Activated naive CD4-positive, alpha-beta T cell treated with anti-CD3 and anti-CD28 coated beads, Interleukin-2, amount 10 ng/mL, durations not matched to agents 7 days and 5 days (primary cell): ENCODE data around the gene IFI27L2.

ENCODE experiments used
- CTCF ChIA-PET: fragments of 350-600 bp; sonication (Branson Sonifier 250); formaldehyde crosslinking; loops from one replicate; lab custom pipeline; 2021; ENCODE audit warnings: antibody characterized with exemption; lab: Charles Lee
- DNase-seq: peaks from one replicate; pipeline ENCODE4 v3.0.0-alpha.2; 2020
- H3K27ac Mint-ChIP-seq: one replicate; pipeline ENCODE4 v1.8.0; 2021; ENCODE audit warnings: mild to moderate bottlenecking, moderate library complexity, mixed read lengths
- H3K27me3 Mint-ChIP-seq: one replicate; pipeline ENCODE4 v1.8.0; 2021; ENCODE audit warnings: mild to moderate bottlenecking, mixed read lengths
- H3K36me3 Mint-ChIP-seq: one replicate; pipeline ENCODE4 v1.8.0; 2021; ENCODE audit warnings: mixed read lengths
- H3K4me1 Mint-ChIP-seq: one replicate; pipeline ENCODE4 v1.8.0; 2021; ENCODE audit warnings: mixed read lengths
- H3K4me3 Mint-ChIP-seq: one replicate; pipeline ENCODE4 v1.8.0; 2021; ENCODE audit warnings: mild to moderate bottlenecking, moderate library complexity, mixed read lengths
- H3K9me3 Mint-ChIP-seq: one replicate; pipeline ENCODE4 v1.8.0; 2021; ENCODE audit warnings: mixed read lengths

Gene IFI27L2

GRCh38 chr14:94126419-94126677 is 3.1 kb downstream of the IFI27L2 start:
- H3K36me3 Mint-ChIP-seq = peaks cover 15% of the 10 kb centered on the region
- H3K4me1 Mint-ChIP-seq = peaks cover 24% of the 10 kb centered on the region
- CTCF ChIA-PET = no interaction called here
- peaks cover 10% of the 10 kb centered on the region for H3K27me3 Mint-ChIP-seq
- peaks cover 1% of the 10 kb centered on the region for H3K9me3 Mint-ChIP-seq
- H3K4me3 Mint-ChIP-seq = no peak overlapping the region
- no peak overlapping the region for H3K27ac Mint-ChIP-seq
- DNase-seq = no peak

GRCh38 chr14:94125659-94126418 is 3.6 kb downstream of the IFI27L2 start:
- Mint-ChIP-seq H3K27me3 (peaks cover 9% of the 10 kb centered on the region), H3K27ac (no peak overlapping the region), H3K4me1 (peaks cover 24% of the 10 kb centered on the region), H3K9me3 (peaks cover 3% of the 10 kb centered on the region), H3K36me3 (peaks cover 15% of the 10 kb centered on the region), H3K4me3 (no peak overlapping the region)
- CTCF ChIA-PET = interaction anchor here (1.2 kb wide), 1 partner anchor 97 kb away, joined by 3 read pairs; no protein-coding TSS in a partner anchor
- DNase-seq = no peak

DNA sequence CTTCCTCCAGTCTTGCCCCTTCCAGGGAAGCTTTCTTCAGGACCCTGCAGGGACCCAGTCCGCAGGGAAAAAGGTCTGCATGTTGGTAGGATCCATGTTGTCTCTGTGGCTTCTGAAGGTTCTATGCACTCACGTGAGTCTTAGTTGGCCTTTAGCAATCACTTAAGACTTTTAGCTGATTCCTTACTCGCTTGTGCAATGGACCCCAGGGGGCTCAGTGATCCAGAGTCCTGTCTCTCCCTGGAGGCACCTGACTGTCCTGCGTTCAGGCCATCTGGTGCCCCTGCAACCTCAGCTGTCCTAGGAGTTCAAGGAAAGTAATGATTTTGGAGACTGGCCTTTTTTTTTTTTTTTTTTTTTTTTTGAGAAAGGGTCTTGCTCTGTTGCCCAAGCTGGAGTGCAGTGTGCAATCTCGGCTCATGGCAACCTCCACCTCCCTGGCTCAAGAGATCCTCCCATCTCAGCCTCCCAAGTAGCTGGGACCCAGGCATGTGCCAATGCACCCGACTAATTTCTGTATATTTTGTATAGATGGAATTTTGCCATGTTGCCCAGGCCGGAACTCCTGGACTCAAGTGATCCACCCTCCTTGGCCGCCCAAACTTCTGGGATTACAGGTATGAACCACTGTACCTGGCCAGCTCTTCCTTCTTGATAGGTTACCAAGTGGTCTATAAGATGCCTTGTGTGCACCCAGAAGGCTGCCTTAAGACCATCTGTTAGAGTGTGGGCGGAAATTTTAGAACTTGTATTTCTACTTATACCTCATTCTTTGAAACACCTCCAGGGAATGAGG is 4.6 kb downstream of the IFI27L2 start:
- CTCF ChIA-PET = interaction anchor here (1.2 to 1.3 kb wide), 2 partner anchors 12 to 96 kb away, joined by 3 to 5 read pairs; no protein-coding TSS in a partner anchor
- Mint-ChIP-seq H3K4me1 (peaks cover 18% of the 10 kb centered on the region), H3K9me3 (peaks cover 6% of the 10 kb centered on the region), H3K27ac (no peak overlapping the region), H3K36me3 (peaks cover 15% of the 10 kb centered on the region), H3K27me3 (peaks cover 16% of the 10 kb centered on the region), H3K4me3 (no peak overlapping the region)
- no peak for DNase-seq

DNA sequence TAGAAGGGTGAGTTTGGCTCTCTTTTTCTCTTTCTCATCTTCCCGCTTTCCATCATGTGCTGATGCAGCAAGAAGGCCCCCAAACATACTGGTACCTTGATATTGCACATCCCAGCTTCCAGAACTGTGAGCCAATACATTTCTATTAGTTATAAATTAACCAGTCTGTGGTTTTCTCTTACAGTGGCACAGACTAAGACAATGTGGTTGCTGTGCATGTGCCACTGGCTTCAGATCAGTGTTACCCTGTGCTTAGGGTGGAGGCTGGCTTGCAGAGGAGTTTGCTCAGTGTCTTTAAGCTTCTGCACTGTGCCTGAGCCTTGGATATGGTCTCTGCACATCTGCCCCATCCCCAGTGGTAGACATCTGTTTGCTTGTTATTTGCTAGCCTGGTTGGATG is 5.5 kb downstream of the IFI27L2 start:
- no peak overlapping the region for H3K4me3 Mint-ChIP-seq
- no peak for DNase-seq
- CTCF ChIA-PET = interaction anchor here (1.3 kb wide), 1 partner anchor 13 kb away, joined by 5 read pairs; no protein-coding TSS in a partner anchor

DNA sequence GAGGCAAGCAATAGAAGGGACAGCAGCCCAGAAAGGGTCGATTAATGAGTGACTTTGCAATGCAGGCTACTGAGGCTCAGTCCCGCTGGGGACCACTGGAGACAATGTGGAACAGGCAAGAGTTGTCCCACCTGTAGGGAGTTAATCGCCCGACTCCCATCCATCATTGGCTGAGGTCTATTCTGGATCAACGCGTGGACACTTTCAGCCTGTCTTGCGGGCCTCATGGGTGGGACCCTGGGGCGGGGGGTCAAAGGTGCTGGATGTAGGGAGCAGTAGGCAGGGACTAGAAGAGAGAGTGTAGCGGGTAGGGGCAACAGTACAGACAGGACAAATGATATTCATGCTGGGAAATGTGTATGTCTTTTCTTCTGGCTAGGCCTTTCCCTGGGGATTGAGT is 6.1 kb downstream of the IFI27L2 start:
- CTCF ChIA-PET = interaction anchor here (1.3 kb wide), 1 partner anchor 13 kb away, joined by 5 read pairs; no protein-coding TSS in a partner anchor
- Mint-ChIP-seq H3K9me3 (peaks cover 11% of the 10 kb centered on the region), H3K27me3 (peaks cover 27% of the 10 kb centered on the region), H3K4me3 (no peak overlapping the region), H3K36me3 (peaks cover 10% of the 10 kb centered on the region), H3K27ac (no peak overlapping the region), H3K4me1 (peaks cover 5% of the 10 kb centered on the region)
- DNase-seq = no peak

More for the DNA sequence above, 5.5 kb downstream of the IFI27L2 start:
- Mint-ChIP-seq H3K4me1 (peaks cover 10% of the 10 kb centered on the region), H3K36me3 (peaks cover 13% of the 10 kb centered on the region), H3K27me3 (peaks cover 24% of the 10 kb centered on the region), H3K27ac (no peak overlapping the region), H3K9me3 (peaks cover 11% of the 10 kb centered on the region)

DNA sequence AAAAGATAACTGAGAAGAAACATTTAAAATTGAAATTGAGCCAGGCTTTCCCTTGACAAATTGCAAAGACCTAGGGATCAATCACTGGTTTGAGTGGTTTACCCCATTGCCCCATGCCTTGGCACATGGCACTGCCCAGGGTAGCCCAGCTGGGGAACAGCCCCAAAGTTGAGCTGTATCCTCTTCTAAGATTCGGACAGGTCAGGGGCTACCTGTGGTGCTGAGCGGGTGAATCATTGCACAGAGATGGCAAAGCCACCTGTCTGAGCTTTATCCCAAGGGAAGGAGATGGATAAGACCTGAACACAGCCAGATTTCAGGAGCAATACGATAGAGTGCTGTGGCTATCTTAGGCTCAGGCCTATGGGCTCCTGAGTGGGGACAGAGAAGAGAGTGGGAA is 7.0 kb downstream of the IFI27L2 start:
- Mint-ChIP-seq H3K27me3 (peaks cover 34% of the 10 kb centered on the region), H3K27ac (no peak overlapping the region), H3K36me3 (peaks cover 9% of the 10 kb centered on the region)

DNA sequence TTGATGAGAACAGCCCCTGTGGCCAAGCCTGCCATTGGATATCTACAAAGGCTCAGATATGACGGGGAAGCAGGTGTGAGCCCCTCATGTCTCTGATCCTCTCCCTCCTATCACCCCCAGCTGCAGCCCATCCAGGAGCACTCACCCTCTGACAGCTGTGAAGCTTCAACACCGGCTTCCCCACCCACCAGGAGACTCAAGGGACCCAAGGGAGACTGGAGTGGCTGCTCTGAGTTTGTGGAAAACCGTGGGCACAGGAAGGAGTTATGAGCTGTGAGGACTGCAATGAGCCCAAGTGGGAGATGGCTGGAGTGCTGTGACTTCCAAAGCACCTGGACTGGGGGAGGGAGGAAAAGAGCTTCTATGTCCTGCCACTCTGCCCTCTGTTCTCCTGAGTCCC is 7.9 kb downstream of the IFI27L2 start:
- H3K27ac Mint-ChIP-seq = no peak overlapping the region
- DNase-seq = no peak
- CTCF ChIA-PET = interaction anchor here (0.9 to 1.0 kb wide), 2 partner anchors 11 to 36 kb away, joined by 3 read pairs; no protein-coding TSS in a partner anchor
- peaks cover 3% of the 10 kb centered on the region for H3K36me3 Mint-ChIP-seq
- H3K27me3 Mint-ChIP-seq = peaks cover 42% of the 10 kb centered on the region
- H3K4me3 Mint-ChIP-seq = no peak overlapping the region
- H3K9me3 Mint-ChIP-seq = peaks cover 11% of the 10 kb centered on the region
- H3K4me1 Mint-ChIP-seq = no peaks in the 10 kb centered on the region

More for the DNA sequence above, 7.0 kb downstream of the IFI27L2 start:
- no peaks in the 10 kb centered on the region for H3K4me1 Mint-ChIP-seq
- peaks cover 11% of the 10 kb centered on the region for H3K9me3 Mint-ChIP-seq
- CTCF ChIA-PET = interaction anchor here (1.0 kb wide), 1 partner anchor 10 kb away, joined by 3 read pairs; no protein-coding TSS in a partner anchor
- no peak overlapping the region for H3K4me3 Mint-ChIP-seq
- no peak for DNase-seq

GRCh38 chr14:94120667-94121340 is 8.6 kb downstream of the IFI27L2 start:
- Mint-ChIP-seq H3K4me3 (no peak overlapping the region), H3K4me1 (no peaks in the 10 kb centered on the region), H3K36me3 (no peaks in the 10 kb centered on the region), H3K9me3 (peaks cover 11% of the 10 kb centered on the region), H3K27ac (no peak overlapping the region), H3K27me3 (peaks cover 49% of the 10 kb centered on the region)
- DNase-seq = no peak
- CTCF ChIA-PET = interaction anchor here (1.0 kb wide), 1 partner anchor 85 kb away, joined by 3 read pairs; no protein-coding TSS in a partner anchor

GRCh38 chr14:94119071-94119470 is 10.3 kb downstream of the IFI27L2 start:
- peaks cover 11% of the 10 kb centered on the region for H3K9me3 Mint-ChIP-seq
- CTCF ChIA-PET = no interaction called here
- no peak for DNase-seq
- H3K4me3 Mint-ChIP-seq = no peak overlapping the region
- H3K27ac Mint-ChIP-seq = no peak overlapping the region
- H3K4me1 Mint-ChIP-seq = peaks cover 11% of the 10 kb centered on the region
- H3K27me3 Mint-ChIP-seq = peaks cover 63% of the 10 kb centered on the region
- H3K36me3 Mint-ChIP-seq = no peaks in the 10 kb centered on the region

DNA sequence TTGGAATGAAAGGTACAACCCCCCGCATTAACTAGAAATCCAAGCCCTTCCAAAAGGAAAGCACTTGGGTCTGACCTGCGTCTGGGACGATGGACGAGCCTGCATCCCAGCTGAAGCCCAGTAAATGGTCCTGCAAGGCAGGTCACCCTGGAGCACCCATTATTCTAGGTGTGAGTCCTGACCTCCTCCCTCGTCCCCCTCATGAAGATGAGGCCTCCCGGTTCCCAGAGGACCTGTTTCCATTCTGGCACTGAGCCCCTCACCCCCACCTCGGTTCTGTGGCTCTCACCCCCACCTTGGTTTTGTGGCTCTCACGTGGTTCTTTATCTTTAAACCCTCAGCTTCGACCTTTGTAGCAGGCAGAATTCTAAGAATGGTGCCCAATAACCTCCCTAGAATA is 11.5 kb downstream of the IFI27L2 start:
- peaks cover 10% of the 10 kb centered on the region for H3K9me3 Mint-ChIP-seq
- H3K27ac Mint-ChIP-seq = no peak overlapping the region
- H3K4me3 Mint-ChIP-seq = no peak overlapping the region
- no peak for DNase-seq
- H3K4me1 Mint-ChIP-seq = peaks cover 11% of the 10 kb centered on the region
- H3K27me3 Mint-ChIP-seq = peaks cover 68% of the 10 kb centered on the region
- no peaks in the 10 kb centered on the region for H3K36me3 Mint-ChIP-seq
- CTCF ChIA-PET = interaction anchor here (0.9 kb wide), 1 partner anchor 19 kb away, joined by 3 read pairs; no protein-coding TSS in a partner anchor

- no peak for DNase-seq
- Mint-ChIP-seq H3K4me3 (no peak overlapping the region), H3K27me3 (peaks cover 70% of the 10 kb centered on the region), H3K4me1 (peaks cover 11% of the 10 kb centered on the region), H3K36me3 (no peaks in the 10 kb centered on the region), H3K27ac (no peak overlapping the region), H3K9me3 (peaks cover 10% of the 10 kb centered on the region)
- CTCF ChIA-PET = no interaction called here
Measured at GRCh38 chr14:94116701-94117100, 12.7 kb downstream of the IFI27L2 start.

DNA sequence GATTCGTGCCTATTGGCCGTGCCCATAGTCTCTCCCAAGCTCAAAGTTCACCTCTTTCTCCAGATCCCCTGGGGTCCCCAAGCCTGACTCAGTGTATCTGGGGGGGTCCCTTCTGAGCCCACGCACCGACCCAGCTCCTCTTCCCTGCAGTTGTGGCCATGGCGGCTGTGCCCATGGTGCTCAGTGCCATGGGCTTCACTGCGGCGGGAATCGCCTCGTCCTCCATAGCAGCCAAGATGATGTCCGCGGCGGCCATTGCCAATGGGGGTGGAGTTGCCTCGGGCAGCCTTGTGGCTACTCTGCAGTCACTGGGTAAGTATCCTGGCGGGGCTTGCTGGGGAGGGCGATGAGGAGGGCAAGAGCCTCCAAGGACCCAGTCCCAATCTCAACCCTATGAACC is 13.8 kb downstream of the IFI27L2 start:
- Mint-ChIP-seq H3K4me1 (peaks cover 11% of the 10 kb centered on the region), H3K36me3 (no peaks in the 10 kb centered on the region), H3K9me3 (peaks cover 6% of the 10 kb centered on the region), H3K27ac (no peak overlapping the region), H3K4me3 (no peak overlapping the region), H3K27me3 (peaks cover 61% of the 10 kb centered on the region)
- no peak for DNase-seq
- CTCF ChIA-PET = interaction anchor here (1.1 kb wide), 2 partner anchors 14 to 21 kb away, joined by 4 to 5 read pairs; partner anchors contain the start of gene IFI27L2

- Mint-ChIP-seq H3K9me3 (peaks cover 5% of the 10 kb centered on the region), H3K4me1 (peaks cover 15% of the 10 kb centered on the region), H3K36me3 (no peaks in the 10 kb centered on the region), H3K27ac (no peak overlapping the region), H3K27me3 (peaks cover 59% of the 10 kb centered on the region), H3K4me3 (no peak overlapping the region)
- CTCF ChIA-PET = interaction anchor here (1.1 kb wide), 2 partner anchors 15 to 22 kb away, joined by 4 to 5 read pairs; partner anchors contain the start of gene IFI27L2
- DNase-seq = no peak
Measured at GRCh38 chr14:94115058-94115591, 14.3 kb downstream of the IFI27L2 start.
